HEK293 (cell line): ENCODE data around the gene TNIP3.

Experiments used
- CTCF ChIA-PET: fragments of 350-600 bp; formaldehyde crosslinking; extraction: SDS; loops from one replicate; lab custom pipeline; 2021; ENCODE audit warnings: antibody characterized with exemption; lab: Yijun Ruan, JAX
- POLR2A ChIA-PET: fragments of 300-600 bp; formaldehyde crosslinking; extraction: SDS; loops from one replicate; lab custom pipeline; 2020; ENCODE audit warnings: antibody characterized with exemption, inconsistent platforms; lab: Yijun Ruan, JAX
- H3K27ac ChIP-seq: fragments of 200-500 bp; sonication (Bioruptor generic); 2 replicates; pipeline ENCODE4 v1.5.1; 2014; ENCODE audit warnings: low read depth, low read length, control low read depth, inconsistent platforms; ENCODE audit errors: extremely low read depth
- H3K36me3 ChIP-seq, 2 experiments: fragments of 200-500 bp in 1 of 2; sonication (Bioruptor generic) in 1 of 2; 1 replicate in 1 of 2; 2 replicates in 1 of 2; pipeline ENCODE4 v1.5.1; 2014 to 2017; ENCODE audit warnings: inconsistent platforms in 2 of 2, low read length in 2 of 2; ENCODE audit not compliant: control insufficient read depth in 2 of 2, insufficient read depth in 1 of 2
- H3K4me1 ChIP-seq: fragments of 200-500 bp; sonication (Bioruptor generic); 2 replicates; pipeline ENCODE4 v1.5.1; 2014; ENCODE audit warnings: mild to moderate bottlenecking, low read length, inconsistent platforms; ENCODE audit not compliant: control insufficient read depth, insufficient read depth
- H3K4me3 ChIP-seq: 2 replicates; pipeline ENCODE4 v1.5.1; 2011; ENCODE audit warnings: low read depth, mild to moderate bottlenecking, control low read depth, low read length, moderate library complexity
- H3K9me3 ChIP-seq: fragments of 200-500 bp; sonication (Bioruptor generic); 2 replicates; pipeline ENCODE4 v1.5.1; 2014; ENCODE audit warnings: low read depth, low read length, inconsistent platforms; ENCODE audit not compliant: control insufficient read depth, insufficient read depth
- ELK4 ChIP-seq: IDR thresholded peaks from 2 replicates; pipeline ENCODE4 v1.6.1; 2011; ENCODE audit warnings: mild to moderate bottlenecking, low read depth, low read length, borderline replicate concordance
- GLIS1 ChIP-seq: fragments of 450-650 bp; formaldehyde crosslinking; IDR thresholded peaks from 2 replicates; pipeline ENCODE4 v1.5.1; 2016; ENCODE audit warnings: missing biosample characterization, missing genetic modification characterization
- KLF16 ChIP-seq: fragments of 450-650 bp; formaldehyde crosslinking; IDR thresholded peaks from 2 replicates; pipeline ENCODE4 v1.5.1; 2017; ENCODE audit warnings: missing biosample characterization, missing genetic modification characterization
- KLF17 ChIP-seq: fragments of 450-650 bp; formaldehyde crosslinking; IDR thresholded peaks from 2 replicates; pipeline ENCODE4 v1.5.1; 2016; ENCODE audit warnings: missing biosample characterization, missing genetic modification characterization
- KLF8 ChIP-seq: fragments of 450-650 bp; formaldehyde crosslinking; IDR thresholded peaks from 2 replicates; pipeline ENCODE4 v1.5.1; 2016; ENCODE audit warnings: missing biosample characterization, missing genetic modification characterization
- PATZ1 ChIP-seq: fragments of 450-650 bp; formaldehyde crosslinking; IDR thresholded peaks from 2 replicates; pipeline ENCODE4 v1.5.1; 2016; ENCODE audit warnings: missing biosample characterization, missing genetic modification characterization
- PRDM1 ChIP-seq: fragments of 450-650 bp; formaldehyde crosslinking; IDR thresholded peaks from 2 replicates; pipeline ENCODE4; 2016; ENCODE audit warnings: missing biosample characterization, missing genetic modification characterization
- PRDM4 ChIP-seq: fragments of 450-650 bp; formaldehyde crosslinking; IDR thresholded peaks from 2 replicates; pipeline ENCODE4 v1.5.1; 2017; ENCODE audit warnings: missing biosample characterization, missing genetic modification characterization
- PRDM6 ChIP-seq: fragments of 450-650 bp; formaldehyde crosslinking; IDR thresholded peaks from 2 replicates; pipeline ENCODE4 v1.5.1; 2017; ENCODE audit warnings: missing biosample characterization, missing genetic modification characterization
- ZBTB17 ChIP-seq: fragments of 450-650 bp; formaldehyde crosslinking; IDR thresholded peaks from 2 replicates; pipeline ENCODE4 v1.5.1; 2016; ENCODE audit warnings: missing biosample characterization, missing genetic modification characterization
- ZBTB21 ChIP-seq: fragments of 450-650 bp; formaldehyde crosslinking; IDR thresholded peaks from 2 replicates; pipeline ENCODE4 v1.5.1; 2017; ENCODE audit warnings: missing biosample characterization, missing genetic modification characterization
- ZFHX2 ChIP-seq: fragments of 450-650 bp; formaldehyde crosslinking; conservative IDR thresholded peaks from 2 replicates; pipeline ENCODE4 v1.5.1; 2016; ENCODE audit warnings: missing biosample characterization, missing genetic modification characterization
- ZNF121 ChIP-seq: fragments of 450-650 bp; formaldehyde crosslinking; IDR thresholded peaks from 2 replicates; pipeline ENCODE4 v1.5.1; 2016; ENCODE audit warnings: missing biosample characterization, missing genetic modification characterization
- ZNF132 ChIP-seq: fragments of 450-650 bp; formaldehyde crosslinking; IDR thresholded peaks from 2 replicates; pipeline ENCODE4 v1.5.1; 2017; ENCODE audit warnings: missing biosample characterization, missing genetic modification characterization, borderline replicate concordance
- ZNF140 ChIP-seq: fragments of 450-650 bp; formaldehyde crosslinking; IDR thresholded peaks from 2 replicates; pipeline ENCODE4 v1.5.1; 2016; ENCODE audit warnings: missing biosample characterization, missing genetic modification characterization
- ZNF146 ChIP-seq: fragments of 450-650 bp; formaldehyde crosslinking; IDR thresholded peaks from 2 replicates; pipeline ENCODE4 v1.5.1; 2016; ENCODE audit warnings: missing biosample characterization, missing genetic modification characterization
- ZNF157 ChIP-seq: fragments of 450-650 bp; formaldehyde crosslinking; IDR thresholded peaks from 2 replicates; pipeline ENCODE4 v1.5.1; 2016; ENCODE audit warnings: missing biosample characterization, missing genetic modification characterization
- ZNF354C ChIP-seq: fragments of 450-650 bp; formaldehyde crosslinking; IDR thresholded peaks from 2 replicates; pipeline ENCODE4 v1.5.1; 2016; ENCODE audit warnings: missing biosample characterization, missing genetic modification characterization, low read depth, borderline replicate concordance
- ZNF416 ChIP-seq: fragments of 450-650 bp; formaldehyde crosslinking; IDR thresholded peaks from 2 replicates; pipeline ENCODE4 v1.5.1; 2016; ENCODE audit warnings: missing biosample characterization, missing genetic modification characterization
- ZNF423 ChIP-seq: fragments of 450-650 bp; formaldehyde crosslinking; IDR thresholded peaks from 2 replicates; pipeline ENCODE4 v1.5.1; 2016; ENCODE audit warnings: missing biosample characterization, missing genetic modification characterization
- ZNF449 ChIP-seq: fragments of 450-650 bp; formaldehyde crosslinking; IDR thresholded peaks from 2 replicates; pipeline ENCODE4 v1.5.1; 2017; ENCODE audit warnings: missing biosample characterization, mild to moderate bottlenecking, missing genetic modification characterization, moderate library complexity
- ZNF530 ChIP-seq: fragments of 450-650 bp; formaldehyde crosslinking; IDR thresholded peaks from 2 replicates; pipeline ENCODE4 v1.5.1; 2016; ENCODE audit warnings: low read depth, missing biosample characterization, missing genetic modification characterization
- ZNF701 ChIP-seq: fragments of 450-650 bp; formaldehyde crosslinking; IDR thresholded peaks from 2 replicates; pipeline ENCODE4 v1.5.1; 2016; ENCODE audit warnings: missing biosample characterization, missing genetic modification characterization
- ZNF704 ChIP-seq: fragments of 450-650 bp; formaldehyde crosslinking; IDR thresholded peaks from 2 replicates; pipeline ENCODE4 v1.5.1; 2016; ENCODE audit warnings: missing biosample characterization, missing genetic modification characterization

Gene TNIP3

GRCh38 chr4:121100093-121100775, 63.9 kb downstream of the TNIP3 start:
- ChIA-PET POLR2A (no interaction called here), CTCF (no interaction called here)
- Histone ChIP-seq H3K4me3 (no peak overlapping the region), H3K9me3 (no peaks in the 10 kb centered on the region), H3K27ac (no peak overlapping the region), H3K4me1 (no peaks in the 10 kb centered on the region), H3K36me3 (no peaks in the 10 kb centered on the region)
- no peak for TF ChIP-seq ZNF121 (tag by site-specific recombination)
- no peak for TF ChIP-seq ZNF132
- TF ChIP-seq ZNF704, result no peak
- no peak for TF ChIP-seq PRDM4 (tag by site-specific recombination)
- TF ChIP-seq ZNF416 (tag by site-specific recombination), result no peak
- TF ChIP-seq KLF8 (tag by site-specific recombination), result no peak
- TF ChIP-seq ELK4, result no peak
- TF ChIP-seq ZNF140 (tag by site-specific recombination), result no peak
- TF ChIP-seq ZNF701 (tag by site-specific recombination), result no peak
- TF ChIP-seq PRDM1, result no peak
- TF ChIP-seq GLIS1, result no peak
- no peak for TF ChIP-seq PRDM6 (tag by site-specific recombination)
- no peak for TF ChIP-seq ZNF157
- TF ChIP-seq ZNF530 (tag by site-specific recombination), result no peak

GRCh38 chr4:121098266-121098665, 65.9 kb downstream of the TNIP3 start:
- Histone ChIP-seq H3K27ac (no peak overlapping the region), H3K9me3 (no peaks in the 10 kb centered on the region), H3K4me1 (no peaks in the 10 kb centered on the region), H3K4me3 (no peak overlapping the region), H3K36me3 (no peaks in the 10 kb centered on the region)
- CTCF ChIA-PET, result no interaction called here
- POLR2A ChIA-PET, result no interaction called here
- no peak for TF ChIP-seq ZFHX2 (tag by site-specific recombination)
- TF ChIP-seq ZNF157, result no peak
- no peak for TF ChIP-seq ZNF354C (tag by site-specific recombination)
- TF ChIP-seq KLF17 (tag by site-specific recombination), result no peak
- TF ChIP-seq ZNF449 (tag by site-specific recombination), result no peak
- no peak for TF ChIP-seq ZBTB17 (tag by site-specific recombination)
- TF ChIP-seq ZNF423 (tag by site-specific recombination), result no peak
- no peak for TF ChIP-seq KLF16 (tag by site-specific recombination)
- TF ChIP-seq ZNF530 (tag by site-specific recombination), result no peak
- no peak for TF ChIP-seq ZBTB21 (tag by site-specific recombination)
- TF ChIP-seq PATZ1 (tag by site-specific recombination), result no peak
- TF ChIP-seq ZNF146 (tag by site-specific recombination), result no peak
